Endodermal cell (in vitro differentiated cells): ENCODE results near the gene AGAP3. TPM values are rescaled to one million over a fixed set of nuclear protein-coding genes. Genes with fewer than 3 reads are reported as not detected.

Experiments
- DNase-seq: peaks from one replicate; pipeline ENCODE4 v3.0.0-alpha.2; 2017
- H3K27ac ChIP-seq: 2 replicates; pipeline ENCODE4 v1.5.1; 2013; ENCODE audit warnings: mild to moderate bottlenecking, low read depth, low read length, moderate library complexity
- H3K27me3 ChIP-seq: 2 replicates; pipeline ENCODE4 v1.6.1; 2013; ENCODE audit warnings: mild to moderate bottlenecking, low read length, moderate library complexity; ENCODE audit not compliant: insufficient read depth, control insufficient read depth, poor library complexity, severe bottlenecking
- H3K36me3 ChIP-seq: 2 replicates; pipeline ENCODE4 v1.7.0; 2013; ENCODE audit warnings: mild to moderate bottlenecking, low read length, moderate library complexity; ENCODE audit not compliant: control insufficient read depth, insufficient read depth
- H3K4me1 ChIP-seq: one replicate; pipeline ENCODE4 v1.7.0; 2013; ENCODE audit warnings: low read length; ENCODE audit not compliant: control insufficient read depth, insufficient read depth
- H3K4me3 ChIP-seq: 2 replicates; pipeline ENCODE4 v1.5.1; 2013; ENCODE audit warnings: mild to moderate bottlenecking, low read length, moderate library complexity
- H3K9ac ChIP-seq: 2 replicates; pipeline ENCODE4 v1.6.1; 2013; ENCODE audit warnings: mild to moderate bottlenecking, low read length, moderate library complexity; ENCODE audit not compliant: poor library complexity, severe bottlenecking; ENCODE audit errors: extremely low read depth
- H3K9me3 ChIP-seq: 2 replicates; pipeline ENCODE4 v1.6.1; 2013; ENCODE audit warnings: mild to moderate bottlenecking, low read length, moderate library complexity; ENCODE audit not compliant: control insufficient read depth
- H3K27ac Mint-ChIP-seq: 2 replicates; pipeline ENCODE4 v1.8.0; 2020; ENCODE audit warnings: mixed read lengths
- H3K27me3 Mint-ChIP-seq: 2 replicates; pipeline ENCODE4 v1.8.0; 2021; ENCODE audit warnings: mild to moderate bottlenecking, mixed read lengths; ENCODE audit not compliant: insufficient read depth
- H3K36me3 Mint-ChIP-seq: 2 replicates; pipeline ENCODE4 v1.8.0; 2020; ENCODE audit warnings: low read depth, mixed read lengths
- H3K4me1 Mint-ChIP-seq: 2 replicates; pipeline ENCODE4 v1.8.0; 2020; ENCODE audit warnings: mixed read lengths
- H3K4me3 Mint-ChIP-seq: 2 replicates; pipeline ENCODE4 v1.8.0; 2020; ENCODE audit warnings: mild to moderate bottlenecking, moderate library complexity, mixed read lengths
- H3K9me3 Mint-ChIP-seq: 2 replicates; pipeline ENCODE4 v1.8.0; 2020; ENCODE audit warnings: mild to moderate bottlenecking, mixed read lengths
- whole genome bisulfite sequencing, 2 experiments: methylation state at CpG; one replicate each; pipeline versions ENCODE4 v1.1.5 to v1.1.7; 2013; ENCODE audit warnings: missing lambda C conversion rate in 2 of 2, mixed read lengths in 1 of 2; ENCODE audit not compliant: insufficient coverage in 1 of 2, insufficient read length in 1 of 2; 5-methylcytosine and 5-hydroxymethylcytosine counted together
- total RNA-seq, 2 donors: library from RNA; stranded (reverse); fragmentation: NEBNext Ultra II Directional in 1 of 2; extraction: Animal tissue kit (Norgen Biotek cat#: 25700) in 1 of 2; gene quantifications; 2 replicates in 1 of 2; 3 replicates in 1 of 2; pipeline ENCODE4 v1.2.1, GENCODE V29; 2021
- TF ChIP-seq, protein P1 (sequence below): fragments of 200-600 bp; sonication (generic); conservative IDR thresholded peaks from 2 replicates; pipeline ENCODE4 v1.5.0; 2021; ENCODE audit warnings: antibody characterized with exemption, mild to moderate bottlenecking

The AGAP3 gene
- total RNA-seq, 2 donors from 2014 or later, result 113 to 116 TPM

GRCh38 chr7:151133986-151134742, 47.9 kb downstream of the AGAP3 start:
- TF ChIP-seq, protein P1, sequence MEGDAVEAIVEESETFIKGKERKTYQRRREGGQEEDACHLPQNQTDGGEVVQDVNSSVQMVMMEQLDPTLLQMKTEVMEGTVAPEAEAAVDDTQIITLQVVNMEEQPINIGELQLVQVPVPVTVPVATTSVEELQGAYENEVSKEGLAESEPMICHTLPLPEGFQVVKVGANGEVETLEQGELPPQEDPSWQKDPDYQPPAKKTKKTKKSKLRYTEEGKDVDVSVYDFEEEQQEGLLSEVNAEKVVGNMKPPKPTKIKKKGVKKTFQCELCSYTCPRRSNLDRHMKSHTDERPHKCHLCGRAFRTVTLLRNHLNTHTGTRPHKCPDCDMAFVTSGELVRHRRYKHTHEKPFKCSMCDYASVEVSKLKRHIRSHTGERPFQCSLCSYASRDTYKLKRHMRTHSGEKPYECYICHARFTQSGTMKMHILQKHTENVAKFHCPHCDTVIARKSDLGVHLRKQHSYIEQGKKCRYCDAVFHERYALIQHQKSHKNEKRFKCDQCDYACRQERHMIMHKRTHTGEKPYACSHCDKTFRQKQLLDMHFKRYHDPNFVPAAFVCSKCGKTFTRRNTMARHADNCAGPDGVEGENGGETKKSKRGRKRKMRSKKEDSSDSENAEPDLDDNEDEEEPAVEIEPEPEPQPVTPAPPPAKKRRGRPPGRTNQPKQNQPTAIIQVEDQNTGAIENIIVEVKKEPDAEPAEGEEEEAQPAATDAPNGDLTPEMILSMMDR, result no peak
- H3K9me3 ChIP-seq, result no peaks in the 10 kb centered on the region
- no peak overlapping the region for H3K9ac ChIP-seq
- H3K27me3 Mint-ChIP-seq, result no peaks in the 10 kb centered on the region
- no peak overlapping the region for H3K4me3 ChIP-seq
- no peaks in the 10 kb centered on the region for H3K27me3 ChIP-seq
- DNase-seq, result no peak
- no peaks in the 10 kb centered on the region for H3K9me3 Mint-ChIP-seq
- H3K27ac ChIP-seq, result no peak overlapping the region
- H3K36me3 Mint-ChIP-seq, result peaks cover 47% of the 10 kb centered on the region
- H3K4me3 Mint-ChIP-seq, result no peak overlapping the region
- H3K4me1 Mint-ChIP-seq, result peaks cover 16% of the 10 kb centered on the region
- peaks cover 41% of the 10 kb centered on the region for H3K36me3 ChIP-seq
- 94 to 95% methylated on average over 18 to 24 of the region's 24 CpGs for WGBS, 2 experiments
- no peak overlapping the region for H3K27ac Mint-ChIP-seq
- H3K4me1 ChIP-seq, result no peaks in the 10 kb centered on the region

- H3K9ac ChIP-seq, result no peak overlapping the region
- no peaks in the 10 kb centered on the region for H3K27me3 ChIP-seq
- Mint-ChIP-seq H3K27me3 (no peaks in the 10 kb centered on the region), H3K27ac (no peak overlapping the region), H3K4me1 (peaks cover 16% of the 10 kb centered on the region), H3K36me3 (peaks cover 46% of the 10 kb centered on the region), H3K9me3 (no peaks in the 10 kb centered on the region), H3K4me3 (no peak overlapping the region)
- WGBS, 2 experiments, result 95 to 100% methylated on average over 10 to 14 of the region's 14 CpGs
- no peak overlapping the region for H3K4me3 ChIP-seq
- H3K27ac ChIP-seq, result no peak overlapping the region
- H3K36me3 ChIP-seq, result peaks cover 41% of the 10 kb centered on the region
- no peaks in the 10 kb centered on the region for H3K4me1 ChIP-seq
- TF ChIP-seq, protein P1, result no peak
- no peaks in the 10 kb centered on the region for H3K9me3 ChIP-seq
- DNase-seq, result no peak
Measured at GRCh38 chr7:151134743-151135524, 48.7 kb downstream of the AGAP3 start.

DNA sequence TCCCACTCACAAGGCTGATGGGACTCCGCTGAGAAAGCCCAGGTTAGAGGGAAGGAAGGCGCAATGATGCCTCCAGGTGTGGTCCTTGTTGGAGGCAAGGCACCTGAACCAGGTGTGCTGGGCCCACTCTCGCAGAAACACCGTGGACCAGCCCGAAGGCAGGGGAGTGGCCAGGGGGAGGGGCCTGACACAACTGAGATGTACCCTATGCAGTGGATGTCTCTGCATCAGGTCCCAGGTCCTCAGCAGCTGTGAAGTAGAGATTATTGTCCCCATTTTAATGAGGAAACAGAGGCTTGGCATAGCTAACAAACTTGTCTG, 49.2 kb downstream of the AGAP3 start:
- Mint-ChIP-seq H3K27me3 (no peaks in the 10 kb centered on the region), H3K36me3 (peaks cover 43% of the 10 kb centered on the region), H3K4me1 (peaks cover 16% of the 10 kb centered on the region), H3K27ac (no peak overlapping the region), H3K4me3 (no peak overlapping the region), H3K9me3 (no peaks in the 10 kb centered on the region)
- Histone ChIP-seq H3K9ac (no peak overlapping the region), H3K27ac (no peak overlapping the region), H3K27me3 (no peaks in the 10 kb centered on the region), H3K4me1 (no peaks in the 10 kb centered on the region), H3K9me3 (no peaks in the 10 kb centered on the region), H3K36me3 (peaks cover 47% of the 10 kb centered on the region), H3K4me3 (no peak overlapping the region)
- TF ChIP-seq, protein P1, result no peak
- 93 to 98% methylated on average over 4 to 5 of the region's 5 CpGs for WGBS, 2 experiments
- no peak for DNase-seq
